Stimulated activated CD4-positive, alpha-beta T cell treated with anti-CD3 and anti-CD28 coated beads, Interleukin-1b, Interleukin-23, amount 100 ng/mL, for 4 hours (primary cell): ENCODE measurements around the gene TRHDE.

Source experiments
- DNase-seq, 2 donors: peaks; one replicate each; pipeline ENCODE4 v3.0.0-alpha.2; 2020; ENCODE audit warnings: low read depth in 2 of 2

Gene TRHDE

GRCh38 chr12:72434999-72435398 lies 162.8 kb downstream of the TRHDE start:
- DNase-seq, result no peak

- DNase-seq, result no peak
Measured at GRCh38 chr12:72442217-72442616, 170.0 kb downstream of the TRHDE start.

GRCh38 chr12:72444125-72444524 lies 172.0 kb downstream of the TRHDE start:
- no peak for DNase-seq

GRCh38 chr12:72444566-72444965 lies 172.4 kb downstream of the TRHDE start:
- no peak for DNase-seq

GRCh38 chr12:72448089-72448488 lies 175.9 kb downstream of the TRHDE start:
- DNase-seq, result no peak

GRCh38 chr12:72448805-72449204 lies 176.6 kb downstream of the TRHDE start:
- no peak for DNase-seq

- no peak for DNase-seq
Measured at GRCh38 chr12:72453066-72453465, 180.9 kb downstream of the TRHDE start.

GRCh38 chr12:72453550-72453949 lies 181.4 kb downstream of the TRHDE start:
- no peak for DNase-seq

GRCh38 chr12:72464471-72464870 lies 192.3 kb downstream of the TRHDE start:
- DNase-seq, result no peak

GRCh38 chr12:72465155-72465554 lies 193.0 kb downstream of the TRHDE start:
- no peak for DNase-seq

- DNase-seq, result no peak
Measured at GRCh38 chr12:72465940-72466630, 193.9 kb downstream of the TRHDE start.

GRCh38 chr12:72467985-72468384 lies 195.8 kb downstream of the TRHDE start:
- DNase-seq, result no peak

- DNase-seq, result no peak
Measured at GRCh38 chr12:72468505-72468904, 196.3 kb downstream of the TRHDE start.

GRCh38 chr12:72471806-72472205 lies 199.6 kb downstream of the TRHDE start:
- no peak for DNase-seq

- no peak for DNase-seq
Measured at GRCh38 chr12:72472350-72472749, 200.2 kb downstream of the TRHDE start.

GRCh38 chr12:72476301-72476700 lies 204.1 kb downstream of the TRHDE start:
- no peak for DNase-seq

- DNase-seq, result no peak
Measured at GRCh38 chr12:72485017-72485701, 213.0 kb downstream of the TRHDE start.

GRCh38 chr12:72491426-72491825 lies 219.3 kb downstream of the TRHDE start:
- no peak for DNase-seq

- no peak for DNase-seq
Measured at GRCh38 chr12:72493407-72493806, 221.2 kb downstream of the TRHDE start.

GRCh38 chr12:72498354-72498753 lies 226.2 kb downstream of the TRHDE start:
- DNase-seq, result no peak

GRCh38 chr12:72499244-72499643 lies 227.1 kb downstream of the TRHDE start:
- DNase-seq, result no peak

GRCh38 chr12:72502546-72502945 lies 230.4 kb downstream of the TRHDE start:
- no peak for DNase-seq

GRCh38 chr12:72505227-72505626 lies 233.1 kb downstream of the TRHDE start:
- no peak for DNase-seq

- no peak for DNase-seq
Measured at GRCh38 chr12:72509891-72510290, 237.7 kb downstream of the TRHDE start.
